K562 (cell line): Measurements from ENCODE around the gene BPIFB2. TPM values are rescaled to one million over a fixed set of nuclear protein-coding genes. Genes with fewer than 3 reads are reported as not detected.

Experiments used
- ATAC-seq: fragments of 200-7000 bp; cut with Tn5 transposase; 3 replicates; pipeline ENCODE4 v1.9.1; 2020; ENCODE audit warnings: moderate library complexity
- BruUV-seq: library from RNA; stranded (reverse); fragments of 400-500 nt; replicated peaks from 2 replicates; lab custom pipeline; 2021; lab: Mats Ljungman, UMichigan
- CTCF ChIA-PET: fragments of 300-600 bp; formaldehyde crosslinking; extraction: SDS; loops from one replicate; lab custom pipeline; 2021; ENCODE audit warnings: low intra/inter-chr PET ratio; lab: Yijun Ruan, JAX
- POLR2A ChIA-PET: fragments of 300-600, 350-650 bp; sonication (Branson Sonifier 250); formaldehyde crosslinking; extraction: SDS; loops from one replicate; lab custom pipeline; 2021; ENCODE audit warnings: antibody characterized with exemption, inconsistent platforms; lab: Yijun Ruan, JAX
- DNase-seq, 4 experiments: peaks; one replicate each; pipeline versions ENCODE4 v3.0.0 to v3.0.0-alpha.2; 2011 to 2018; ENCODE audit warnings: low spot score in 3 of 4, mixed read lengths in 3 of 4; ENCODE audit errors: extremely low read depth in 1 of 4
- FAIRE-seq: peaks from 2 replicates; lab custom pipeline; 2011; peaks lifted over from hg19 to GRCh38; lab: Jason Lieb, UNC
- H2AFZ ChIP-seq: 2 replicates; pipeline ENCODE4 v1.6.0; 2011; ENCODE audit warnings: low read depth, low read length, control low read depth, inconsistent platforms
- H3K27ac ChIP-seq: fragments of 200-600 bp; 3 replicates; pipeline ENCODE4 v1.8.0; 2011; ENCODE audit warnings: low read depth, mild to moderate bottlenecking, control low read depth, inconsistent platforms, low read length, moderate library complexity, mixed read lengths; ENCODE audit errors: extremely low read depth
- H3K27me3 ChIP-seq, 2 experiments: fragments of 300-600 bp in 1 of 2; 2 replicates in 1 of 2; 3 replicates in 1 of 2; pipeline versions ENCODE4 v1.6.0 to v1.8.0; 2011; ENCODE audit warnings: inconsistent platforms in 2 of 2, low read length in 2 of 2, mild to moderate bottlenecking in 1 of 2, mixed read lengths in 1 of 2, moderate library complexity in 1 of 2; ENCODE audit not compliant: control insufficient read depth in 2 of 2, insufficient read depth in 2 of 2
- H3K36me3 ChIP-seq: fragments of 300-600 bp; 3 replicates; pipeline ENCODE4 v1.8.0; 2011; ENCODE audit warnings: mild to moderate bottlenecking, low read length, inconsistent platforms; ENCODE audit not compliant: control insufficient read depth, insufficient read depth
- H3K4me1 ChIP-seq, 2 experiments: fragments of 200-600 bp in 1 of 2; replicated peaks in 1 of 2; 2 replicates in 1 of 2; 3 replicates in 1 of 2; pipeline versions ENCODE4 v1.5.1 to v1.8.0; 2011; ENCODE audit warnings: inconsistent platforms in 2 of 2, low read length in 2 of 2, mild to moderate bottlenecking in 1 of 2, mixed read lengths in 1 of 2, moderate library complexity in 1 of 2; ENCODE audit not compliant: control insufficient read depth in 2 of 2, insufficient read depth in 2 of 2
- H3K4me2 ChIP-seq: 2 replicates; pipeline ENCODE4 v1.6.1; 2011; ENCODE audit warnings: low read length, control low read depth, inconsistent platforms, mixed read lengths; ENCODE audit not compliant: insufficient read depth
- H3K4me3 ChIP-seq: fragments of 200-600 bp; sonication (generic), shearing (Covaris generic); 2 replicates; pipeline ENCODE4 v1.5.1; 2016; ENCODE audit warnings: control low read depth, inconsistent platforms
- H3K79me2 ChIP-seq: fragments of 200-600 bp; 3 replicates; pipeline ENCODE4 v1.8.0; 2011; ENCODE audit warnings: low read length, inconsistent platforms; ENCODE audit not compliant: control insufficient read depth, insufficient read depth
- H3K9ac ChIP-seq, 2 experiments: 2 replicates each; pipeline versions ENCODE4 v1.6.0 to v1.6.1; 2011; ENCODE audit warnings: low read depth in 2 of 2, low read length in 2 of 2, control low read depth in 1 of 2, inconsistent platforms in 1 of 2, mild to moderate bottlenecking in 1 of 2, mixed read lengths in 1 of 2; ENCODE audit not compliant: insufficient read depth in 1 of 2
- H3K9me1 ChIP-seq: one replicate; pipeline ENCODE4 v1.6.0; 2011; ENCODE audit warnings: inconsistent platforms, mild to moderate bottlenecking, low read length, moderate library complexity; ENCODE audit not compliant: control insufficient read depth, insufficient read depth
- H3K9me3 ChIP-seq: replicated peaks from 2 replicates; pipeline ENCODE4 v1.5.1; 2011; ENCODE audit warnings: low read depth, low read length, inconsistent platforms; ENCODE audit not compliant: control insufficient read depth, insufficient read depth
- H4K20me1 ChIP-seq: replicated peaks from 2 replicates; pipeline ENCODE4 v1.6.1; 2011; ENCODE audit warnings: low read length, inconsistent platforms, mixed read lengths; ENCODE audit not compliant: control insufficient read depth, insufficient read depth
- FOXP4 ChIP-seq: sonication (generic); formaldehyde crosslinking; IDR thresholded peaks from 2 replicates; pipeline ENCODE4 v1.8.0; 2022; ENCODE audit warnings: mild to moderate bottlenecking, missing genetic modification reagents, borderline replicate concordance
- SAFB2 ChIP-seq: fragments of 200-400 bp; formaldehyde crosslinking; IDR thresholded peaks from 2 replicates; pipeline ENCODE4 v1.6.1; 2018; ENCODE audit warnings: borderline replicate concordance, low read length, low read depth, moderate library complexity; ENCODE audit not compliant: severe bottlenecking
- SMARCB1 ChIP-seq: IDR thresholded peaks from 2 replicates; pipeline ENCODE4 v1.6.1; 2011; ENCODE audit warnings: improper control_type of control experiment, low read depth; ENCODE audit not compliant: insufficient read length
- ZNF609 ChIP-seq: sonication (generic); formaldehyde crosslinking; IDR thresholded peaks from 2 replicates; pipeline ENCODE4 v1.8.1; 2023; ENCODE audit warnings: missing genetic modification reagents, mild to moderate bottlenecking, borderline replicate concordance
- ZNF75A ChIP-seq: fragments of 450-650 bp; formaldehyde crosslinking; IDR thresholded peaks from 2 replicates; pipeline ENCODE4 v1.4.0; 2020; ENCODE audit warnings: mild to moderate bottlenecking
- WGBS: fragments of 100-300 bp; shearing (Covaris generic); methylation state at CpG from one replicate; pipeline ENCODE4 v1.1.6; 2016; ENCODE audit warnings: low coverage, mixed read lengths; ENCODE audit not compliant: insufficient coverage; ENCODE audit errors: missing lambda C conversion rate; 5-methylcytosine and 5-hydroxymethylcytosine counted together
- in situ Hi-C: fragments of 300-500 bp; cut with MboI; formaldehyde crosslinking; loops from 4 replicates; pipeline ENCODE4 v1.15.0; 2018; ENCODE audit warnings: inconsistent platforms, mixed read lengths
- intact Hi-C: fragments of 100-400 bp; cut with micrococcal nuclease; formaldehyde crosslinking; loops from 2 replicates; pipeline ENCODE4 v1.14.2; 2022
- polyA plus RNA-seq, 8 experiments: library from polyadenylated mRNA; depleted of rRNA in 4 of 8; stranded (reverse) in 5 of 8; unstranded in 3 of 8; fragments of >200 nt; fragmentation: Nextera tagmentation in 2 of 8; fragmentation: Illumina TruSeq in 1 of 8; extraction: Ambion mirVana in 2 of 8; extraction: Trizol in 1 of 8; gene quantifications; 2 replicates each; pipeline versions ENCODE4 v1.2.1 to v1.2.3, GENCODE V29; 2011 to 2014; ENCODE audit warnings: inconsistent platforms in 1 of 8, missing spikeins in 1 of 8
- total RNA-seq, 7 experiments: library from RNA; depleted of rRNA in 6 of 7; stranded (reverse); fragments of >200 nt in 6 of 7; fragmentation: Illumina TruSeq in 2 of 7; extraction: Trizol in 2 of 7; gene quantifications; 2 replicates each; pipeline versions ENCODE4 v1.2.1 to v1.2.3, GENCODE V29; 2011 to 2021; ENCODE audit warnings: low replicate concordance in 1 of 7

Gene BPIFB2
- total and polyA plus RNA-seq, 9 of the 15 experiments (the other 6 are each of a cell fraction or from before 2014, with no cell fraction given), result not detected

GRCh38 chr20:33021879-33022278 is 14.4 kb downstream of the BPIFB2 start:
- Histone ChIP-seq H3K9ac (no peak overlapping the region), H3K4me1 (0 out of 5 replicates have a peak, but pooled peaks cover 0 to 3% of the 10 kb centered on the region in 2 experiments), H3K9me1 (peaks cover 2% of the 10 kb centered on the region), H2AFZ (no peak overlapping the region), H3K27ac (no peak overlapping the region), H4K20me1 (no peaks in the 10 kb centered on the region; the same call in 1 of the 2 replicates), H3K36me3 (no peaks in the 10 kb centered on the region), H3K4me2 (no peak overlapping the region), H3K27me3 (peaks cover 2 to 26% of the 10 kb centered on the region in 2 experiments; a peak in 3 of 5 replicates), H3K9me3 (no peaks in the 10 kb centered on the region), H3K79me2 (no peaks in the 10 kb centered on the region), H3K4me3 (no peak overlapping the region)
- intact Hi-C loops (no loop called here), in situ Hi-C loops (no loop called here)
- WGBS, result 0% methylated on average over 3 of the region's 3 CpGs
- POLR2A ChIA-PET, result no interaction called here
- FAIRE-seq, result no peak
- ATAC-seq, result no peak
- no peak for DNase-seq
- BruUV-seq, result no TSS peak
- TF ChIP-seq FOXP4 (CRISPR knock-in tag), result no peak
- no peak for TF ChIP-seq SAFB2
- CTCF ChIA-PET, result no interaction called here

- Histone ChIP-seq H3K27me3 (peaks cover 2 to 26% of the 10 kb centered on the region in 2 experiments; a peak in 3 of 5 replicates), H3K4me2 (no peak overlapping the region), H2AFZ (no peak overlapping the region), H3K27ac (no peak overlapping the region), H3K4me1 (0 out of 5 replicates have a peak, but pooled peaks cover 0 to 3% of the 10 kb centered on the region in 2 experiments), H3K79me2 (no peaks in the 10 kb centered on the region), H3K9me1 (peaks cover 2% of the 10 kb centered on the region), H3K36me3 (no peaks in the 10 kb centered on the region), H3K4me3 (no peak overlapping the region), H4K20me1 (no peaks in the 10 kb centered on the region; the same call in 1 of the 2 replicates), H3K9ac (no peak overlapping the region), H3K9me3 (no peaks in the 10 kb centered on the region)
- ATAC-seq (no peak), DNase-seq (no peak), FAIRE-seq (no peak)
- in situ Hi-C loops (no loop called here), intact Hi-C loops (no loop called here)
- ChIA-PET POLR2A (interaction anchor here (0.8 kb wide), 1 partner anchor 9 kb away, joined by 3 read pairs; the partner anchor contains the start of gene BPIFB6), CTCF (no interaction called here)
- 0% methylated on average over 4 of the region's 4 CpGs for WGBS
- BruUV-seq, result no TSS peak
- TF ChIP-seq ZNF75A (CRISPR knock-in tag) (no peak), ZNF609 (no peak), SMARCB1 (no peak)
These were observed 14.8 kb downstream of the BPIFB2 start for GRCh38 chr20:33022289-33022688.
